Jurkat, Clone E6-1 (cell line): ENCODE data around the gene MYO3A.
"Not testable (repeated sequence)": the region's sequence is repeated elsewhere in the genome, so short reads cannot be mapped to it uniquely, and the experiment has no call there.

Source experiments
- DNase-seq: peaks from one replicate; pipeline ENCODE4 v3.0.0-alpha.2; 2011; ENCODE audit warnings: low read depth, low spot score
- H3K4me3 ChIP-seq: 2 replicates; pipeline ENCODE4 v1.5.1; 2011; ENCODE audit warnings: mild to moderate bottlenecking, low read length, control low read depth, moderate library complexity

MYO3A gene

DNA sequence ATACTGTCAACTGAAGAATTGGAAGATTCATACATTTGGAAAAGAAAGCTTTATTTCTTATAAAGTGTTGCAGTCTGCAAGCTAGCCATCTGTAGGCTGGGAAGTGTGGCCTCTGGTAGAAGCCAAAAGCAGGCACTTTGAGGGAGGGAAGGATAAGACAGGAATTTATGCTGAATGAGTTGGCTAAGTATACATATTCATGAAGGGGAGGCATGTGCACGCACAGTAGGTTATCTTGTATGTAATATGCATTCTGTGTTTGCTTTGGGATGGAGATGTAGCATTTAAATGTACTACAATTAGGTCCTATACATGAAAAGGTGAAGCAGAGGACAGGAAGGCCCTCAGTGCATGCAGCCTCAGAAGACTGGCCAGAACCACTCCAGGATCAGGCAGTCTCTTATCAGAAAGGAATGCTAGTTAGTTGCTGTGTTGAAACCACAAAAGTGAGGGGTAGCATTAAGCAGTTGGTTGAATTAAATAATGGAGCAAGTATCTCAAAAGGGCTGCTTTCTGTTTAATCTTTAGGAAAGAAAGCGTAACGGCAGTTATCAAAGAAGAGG lies 40.9 kb downstream of the MYO3A start:
- DNase-seq: no peak
- no peak overlapping the region for H3K4me3 ChIP-seq

DNA sequence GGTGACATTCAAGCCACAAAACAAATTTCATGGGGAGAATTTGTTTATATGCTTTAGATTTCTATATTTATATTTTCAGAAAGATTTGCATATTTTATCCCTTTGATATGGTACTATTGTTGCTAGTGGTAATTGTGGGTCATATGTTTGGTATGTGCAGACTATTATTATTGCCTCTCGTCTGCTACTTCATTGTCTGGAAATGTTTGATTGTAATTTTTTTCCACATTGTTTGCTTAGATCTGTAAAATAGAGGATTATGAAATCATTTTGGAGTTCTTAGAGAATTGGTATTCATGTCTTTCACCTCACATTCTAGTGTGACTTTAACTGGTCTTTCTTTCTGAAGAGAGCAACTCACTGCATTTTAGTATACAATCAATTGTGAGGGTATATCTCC lies 44.7 kb downstream of the MYO3A start:
- no peak overlapping the region for H3K4me3 ChIP-seq
- DNase-seq: no peak

DNA sequence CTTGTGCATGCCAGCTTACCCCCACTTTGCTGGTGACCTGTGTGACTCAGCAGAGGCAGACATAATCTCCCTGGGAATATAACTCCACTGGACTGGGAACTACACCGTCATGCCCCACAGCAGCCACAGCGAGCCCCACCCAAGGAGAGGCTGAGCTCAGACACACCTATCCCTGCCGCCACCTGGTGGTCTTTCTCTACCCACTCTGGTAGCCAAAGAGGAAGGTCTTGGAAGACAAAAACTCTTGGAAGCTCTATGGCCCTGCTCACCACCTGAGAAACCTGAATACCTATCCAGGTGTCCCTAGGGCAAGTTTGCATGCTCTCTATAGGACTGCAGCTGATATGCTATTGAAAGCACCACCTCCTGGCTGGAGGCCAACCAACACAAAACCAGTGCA lies 48.1 kb downstream of the MYO3A start:
- no peak for DNase-seq
- H3K4me3 ChIP-seq: no peak overlapping the region

DNA sequence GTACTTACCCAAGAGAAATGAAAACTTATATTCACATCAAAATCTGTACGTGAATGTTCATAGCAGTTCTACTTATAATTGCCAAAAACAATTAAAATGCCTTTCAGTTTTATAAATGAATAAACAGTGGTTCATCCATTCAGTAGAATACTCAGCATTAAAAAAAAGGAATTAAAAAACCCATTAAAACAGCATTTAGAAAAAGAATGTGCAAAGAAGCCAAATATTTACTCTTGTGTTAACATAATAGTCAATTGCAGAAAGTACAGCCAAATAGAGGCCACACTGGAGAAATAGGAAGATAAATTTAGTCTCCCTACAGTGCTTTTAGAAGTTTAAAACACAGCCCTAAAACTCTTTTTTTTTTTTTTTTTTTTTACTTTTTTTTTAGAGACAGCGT lies 54.6 kb downstream of the MYO3A start:
- no peak for DNase-seq

DNA sequence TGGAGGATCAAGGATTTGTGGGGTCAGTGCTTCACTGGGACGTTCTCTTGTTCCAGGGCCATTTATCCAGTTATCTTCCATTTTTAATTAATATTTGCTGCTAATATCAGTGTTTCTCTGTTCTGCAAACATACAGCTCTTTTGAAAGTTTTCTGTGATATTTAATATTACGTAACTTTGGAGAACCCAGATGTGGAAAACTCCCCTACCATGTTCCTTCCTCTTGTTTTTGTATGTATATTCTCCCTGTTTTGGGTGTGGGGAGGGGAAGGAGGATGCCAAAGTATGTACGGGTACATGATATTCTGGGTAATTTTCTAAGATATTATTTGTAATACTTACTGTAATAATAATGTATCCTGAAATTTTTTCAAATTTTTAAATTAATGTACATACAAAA lies 55.9 kb downstream of the MYO3A start:
- H3K4me3 ChIP-seq: no peak overlapping the region
- DNase-seq: no peak

More for the DNA sequence above, 54.6 kb downstream of the MYO3A start:
- H3K4me3 ChIP-seq: no peak overlapping the region

DNA sequence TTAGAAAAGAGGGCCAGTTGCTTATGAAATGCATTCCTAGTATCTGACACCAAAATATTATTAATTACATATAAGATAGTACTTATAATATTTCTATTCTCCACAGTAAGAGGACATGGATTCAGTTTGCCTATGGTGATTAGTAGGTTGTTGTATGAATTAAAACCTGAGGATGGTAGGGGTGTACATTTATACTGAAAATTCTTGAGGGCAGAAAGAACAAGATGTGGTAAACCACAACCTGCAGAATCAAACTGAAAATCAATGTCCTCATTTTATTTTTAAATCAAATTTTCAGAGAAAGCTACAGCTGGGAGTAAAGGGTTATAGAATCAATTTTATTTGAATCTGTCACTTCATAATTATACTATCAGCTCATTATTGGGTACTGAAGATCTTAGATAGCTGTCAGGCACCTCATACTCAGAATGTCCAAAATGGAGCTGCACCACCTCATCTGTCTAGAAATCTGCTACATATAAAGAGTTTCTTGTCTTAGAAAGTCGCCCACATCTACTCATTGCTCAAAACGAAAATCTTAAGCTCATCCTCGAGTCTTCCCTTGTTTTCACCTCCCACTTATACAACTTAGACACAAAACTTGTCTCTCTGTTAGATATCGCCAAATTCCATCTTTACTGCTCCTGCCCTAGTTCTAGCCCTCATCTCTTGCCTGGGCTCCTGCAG lies 65.4 kb downstream of the MYO3A start:
- no peak for DNase-seq
- H3K4me3 ChIP-seq: no peak overlapping the region

DNA sequence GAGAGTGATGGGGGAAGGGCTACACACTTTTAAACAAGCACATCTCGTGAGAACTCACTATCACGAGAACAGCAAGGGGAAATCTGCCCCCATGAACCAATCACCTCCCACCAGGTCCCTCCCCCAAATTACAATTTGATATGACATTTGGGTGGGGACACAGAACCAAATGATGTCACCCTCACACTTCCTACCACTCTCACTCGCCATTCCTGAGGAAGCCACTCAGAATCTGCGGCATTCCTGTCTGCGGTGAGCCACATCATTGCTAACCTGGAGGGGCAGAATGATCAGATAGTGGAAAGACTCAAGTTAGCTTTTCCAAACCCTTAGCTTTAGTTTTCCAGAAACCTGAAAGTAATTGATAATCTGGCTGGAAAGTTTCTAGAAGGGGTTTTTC lies 66.9 kb downstream of the MYO3A start:
- H3K4me3 ChIP-seq: no peak overlapping the region
- DNase-seq: no peak

DNA sequence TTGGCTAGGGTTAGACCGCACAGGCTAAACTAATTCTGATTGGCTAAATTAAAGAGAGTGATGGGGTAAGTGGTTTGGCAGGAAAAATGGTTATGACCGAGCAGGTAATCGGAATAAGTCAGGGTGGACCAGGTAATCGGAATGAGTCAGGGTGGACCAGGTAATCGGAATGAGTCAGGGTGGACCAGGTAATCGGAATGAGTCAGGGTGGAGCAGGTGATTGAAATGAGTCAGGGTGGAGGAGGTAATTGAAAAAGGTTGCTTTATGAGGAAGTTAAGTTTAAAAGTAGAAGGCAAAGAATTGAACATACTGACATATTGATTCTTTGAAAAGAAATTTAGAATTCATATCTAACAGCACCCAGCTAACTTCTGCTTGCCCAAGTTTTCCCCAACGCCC lies 68.4 kb downstream of the MYO3A start:
- DNase-seq, H3K4me3 ChIP-seq: not testable (repeated sequence)

DNA sequence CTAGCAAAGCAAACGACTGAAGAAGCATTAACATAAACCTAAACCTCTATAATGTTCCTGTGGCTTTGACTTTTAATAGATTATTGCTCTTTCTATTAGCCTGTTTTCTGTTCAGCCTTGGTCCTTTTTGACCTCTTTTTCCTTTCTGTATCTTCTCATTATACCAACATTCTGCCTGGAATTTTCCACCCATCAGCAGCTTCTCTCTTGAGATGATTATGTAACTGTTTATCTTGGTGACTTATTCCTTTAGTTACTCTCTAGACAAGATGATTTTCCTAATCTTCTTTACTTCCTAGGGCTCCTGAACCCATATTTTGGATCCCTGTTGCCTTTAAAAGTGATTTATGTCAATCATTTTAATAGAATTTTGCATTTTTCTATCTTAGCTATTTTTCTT lies 81.1 kb downstream of the MYO3A start:
- DNase-seq: no peak
- H3K4me3 ChIP-seq: no peak overlapping the region

DNA sequence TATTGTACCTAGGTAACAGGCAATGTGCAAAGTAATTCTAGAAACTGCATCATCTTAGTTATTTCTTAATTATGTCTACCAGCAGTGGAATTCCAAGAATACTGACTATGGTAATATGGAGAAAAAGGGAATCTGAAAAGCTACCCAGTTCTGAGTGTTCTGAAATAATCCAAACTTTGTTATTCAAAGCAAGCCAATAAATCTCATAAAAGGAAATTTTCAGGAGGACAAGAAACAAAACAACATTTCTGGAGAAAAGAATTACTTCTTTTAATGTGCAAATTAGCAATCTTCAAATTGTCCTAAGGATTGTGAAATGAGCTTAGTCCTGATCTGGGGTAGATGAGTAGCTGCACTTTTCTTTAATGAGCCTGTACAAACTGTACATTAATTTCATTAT lies 88.8 kb downstream of the MYO3A start:
- DNase-seq: no peak
- no peak overlapping the region for H3K4me3 ChIP-seq

DNA sequence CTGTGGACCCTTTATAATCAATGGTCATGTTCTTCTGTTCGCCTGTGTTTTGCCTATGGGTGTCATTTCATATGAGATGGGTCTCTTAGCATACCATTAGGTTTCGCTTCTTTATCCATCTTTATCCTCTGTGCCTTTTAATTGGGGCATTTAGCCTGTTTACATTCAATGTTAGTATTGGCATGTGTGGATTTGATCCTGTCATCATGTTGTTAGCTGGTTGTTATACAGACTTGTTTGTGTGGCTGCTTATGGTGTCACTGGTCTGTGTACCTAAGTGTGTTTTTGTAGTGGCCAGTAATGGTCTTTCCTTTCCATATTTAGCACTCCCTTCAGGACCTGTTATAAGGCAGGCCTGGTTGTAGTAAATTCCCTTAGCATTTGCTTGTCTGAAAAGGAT lies 90.3 kb downstream of the MYO3A start:
- H3K4me3 ChIP-seq: no peak overlapping the region
- DNase-seq: no peak

DNA sequence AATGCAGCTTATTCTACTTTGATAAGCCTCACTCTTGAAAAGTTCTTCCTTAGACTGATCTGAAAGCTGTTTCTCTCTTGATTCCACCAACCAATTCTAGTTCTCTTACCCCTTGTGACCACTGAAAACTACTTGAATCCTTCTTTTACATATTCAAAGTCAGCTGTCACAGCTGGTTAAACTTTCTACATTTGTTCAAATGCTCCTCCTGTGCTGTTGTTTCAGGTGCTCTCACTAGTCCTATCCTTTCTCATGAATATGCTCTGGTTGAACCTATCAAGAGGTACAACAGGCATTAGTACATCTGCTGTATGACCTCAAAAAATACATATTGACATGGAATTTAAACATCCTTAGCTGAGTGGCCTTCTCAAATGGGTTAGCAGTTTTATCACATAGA lies 91.5 kb downstream of the MYO3A start:
- DNase-seq: no peak
- H3K4me3 ChIP-seq: no peak overlapping the region

DNA sequence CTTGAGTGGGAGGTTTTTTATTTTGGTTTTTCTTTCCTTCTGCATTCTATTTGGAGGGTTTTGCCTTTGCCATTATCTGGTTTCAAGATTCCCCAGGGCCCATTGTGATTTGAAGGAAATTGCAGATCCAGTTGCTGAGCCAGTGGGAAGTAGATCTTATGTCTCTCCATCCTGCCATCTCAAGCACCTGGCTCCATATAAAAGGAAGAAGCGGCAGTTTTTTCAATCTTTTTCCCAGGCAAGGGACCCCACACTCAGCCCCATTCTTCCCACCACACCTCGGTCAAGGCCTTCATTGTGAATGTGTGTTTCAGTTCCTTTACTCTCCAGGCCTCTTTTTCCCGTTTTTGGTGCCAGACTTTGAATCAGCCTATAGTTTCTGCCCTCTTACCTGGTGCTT lies 95.8 kb downstream of the MYO3A start:
- DNase-seq: no peak
- H3K4me3 ChIP-seq: no peak overlapping the region

DNA sequence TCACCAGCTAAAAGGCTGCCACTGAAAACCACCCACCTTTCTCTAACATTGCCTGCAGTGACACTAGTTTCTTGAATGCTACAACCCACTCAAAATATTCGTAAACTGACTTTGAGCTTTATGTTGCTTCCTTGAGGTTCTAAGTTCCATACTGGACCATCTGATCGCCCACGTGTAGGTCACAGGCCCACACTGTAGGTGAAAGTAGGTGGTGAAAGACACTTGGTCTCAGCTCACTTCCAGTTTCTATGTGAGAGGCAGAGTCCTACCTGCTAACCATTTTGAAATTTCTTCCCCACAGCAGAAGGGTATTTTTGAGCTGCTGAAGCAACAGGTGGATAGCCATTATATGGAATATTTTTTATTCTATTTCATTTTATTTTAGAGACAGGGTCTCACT lies 97.3 kb downstream of the MYO3A start:
- no peak overlapping the region for H3K4me3 ChIP-seq
- no peak for DNase-seq

DNA sequence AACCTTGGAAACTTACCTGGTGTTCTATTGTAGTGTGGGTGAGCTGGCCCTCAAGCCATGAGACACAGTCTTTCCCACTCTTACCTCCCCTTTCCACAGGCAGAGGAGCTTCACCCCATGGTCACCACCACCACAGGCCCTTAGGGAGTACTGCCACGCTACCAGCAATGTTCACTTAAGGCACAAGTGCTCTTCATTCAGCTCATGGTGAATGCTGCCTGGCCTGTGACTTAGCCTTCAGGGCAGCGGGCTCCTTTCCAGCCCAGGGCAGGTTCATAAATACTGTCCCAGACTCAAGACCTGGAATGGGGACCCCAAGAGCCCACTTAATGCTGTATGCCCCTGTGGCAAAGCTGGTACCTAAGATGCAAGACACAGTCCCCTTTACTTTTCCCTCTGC lies 109.4 kb downstream of the MYO3A start:
- no peak overlapping the region for H3K4me3 ChIP-seq
- DNase-seq: no peak

DNA sequence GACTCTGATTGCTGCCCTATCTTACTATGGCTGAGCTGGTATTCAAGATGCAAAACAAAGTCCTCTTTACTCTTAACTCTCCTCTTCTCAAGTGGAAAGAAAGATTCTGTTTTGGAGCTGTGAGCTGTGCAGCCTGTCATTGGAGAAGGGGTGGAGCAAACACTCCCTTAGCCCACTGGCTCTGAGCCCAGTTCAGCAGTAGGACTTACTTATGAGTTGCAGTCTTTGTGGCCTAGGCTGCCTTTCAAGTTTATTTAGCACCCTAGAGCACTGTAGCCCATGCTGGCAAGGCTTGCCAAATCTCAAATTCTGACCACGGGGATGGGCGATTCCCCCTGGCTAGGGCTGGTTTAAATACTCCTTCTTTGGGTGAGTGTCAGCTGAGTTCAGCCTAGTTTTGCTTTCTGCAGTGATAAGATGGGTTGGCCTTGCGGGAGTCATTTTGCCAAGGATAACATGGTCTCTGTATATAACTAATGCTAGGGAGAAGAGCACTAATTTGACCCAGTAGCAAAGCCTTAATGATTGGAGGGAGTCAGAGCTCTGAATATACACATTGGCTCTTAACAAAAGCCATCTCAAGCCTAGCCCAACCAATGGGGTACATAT lies 110.2 kb downstream of the MYO3A start:
- DNase-seq: no peak
- no peak overlapping the region for H3K4me3 ChIP-seq

DNA sequence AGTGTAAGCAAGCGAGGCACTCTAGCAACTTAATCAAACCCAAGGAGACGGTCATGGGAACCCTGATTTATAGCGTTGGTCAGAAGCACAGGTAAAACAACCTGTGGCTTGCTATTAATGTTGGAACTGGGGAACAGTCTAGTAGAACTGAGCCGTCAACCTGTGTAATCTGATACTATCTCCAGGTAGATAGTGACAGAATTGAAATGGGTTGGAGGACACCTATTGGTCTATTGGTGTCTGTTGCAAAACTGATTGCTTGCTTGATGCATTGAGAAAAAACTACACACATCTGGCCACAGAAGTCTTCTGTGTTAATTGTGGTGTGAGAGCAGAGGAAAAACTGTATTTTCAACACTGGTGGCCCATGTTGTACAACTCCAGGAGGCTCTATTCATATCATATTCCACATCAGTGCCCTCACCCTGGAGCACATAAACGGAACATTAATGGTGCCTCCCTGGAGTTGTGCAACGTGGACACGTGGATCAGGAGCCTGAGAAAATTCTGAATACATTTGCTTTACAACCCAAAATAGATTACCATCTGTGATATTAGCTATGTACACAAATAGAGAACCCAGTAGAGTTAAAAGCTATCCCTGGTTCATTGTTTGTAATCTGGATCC lies 112.2 kb downstream of the MYO3A start:
- H3K4me3 ChIP-seq: no peak overlapping the region
- no peak for DNase-seq

DNA sequence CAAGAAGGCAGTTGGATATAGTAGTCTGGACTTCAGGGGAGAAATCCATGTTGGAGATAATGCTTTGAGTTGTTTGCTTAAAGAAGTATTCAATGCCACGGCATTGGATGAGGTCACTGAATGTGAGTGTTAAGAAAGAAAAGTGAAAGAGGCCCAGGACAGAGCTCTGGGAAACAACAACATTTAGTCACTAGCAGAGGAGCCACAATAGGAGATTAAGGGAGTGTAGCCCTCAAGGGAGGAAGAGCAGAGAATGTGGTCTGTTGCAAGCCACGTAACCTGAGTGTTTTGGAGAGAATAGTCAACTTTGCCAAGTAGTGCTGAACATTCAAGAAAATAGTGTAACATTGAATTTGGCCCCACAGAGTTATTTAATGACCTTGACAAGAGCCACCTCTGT lies 114.7 kb downstream of the MYO3A start:
- no peak overlapping the region for H3K4me3 ChIP-seq
- DNase-seq: no peak

DNA sequence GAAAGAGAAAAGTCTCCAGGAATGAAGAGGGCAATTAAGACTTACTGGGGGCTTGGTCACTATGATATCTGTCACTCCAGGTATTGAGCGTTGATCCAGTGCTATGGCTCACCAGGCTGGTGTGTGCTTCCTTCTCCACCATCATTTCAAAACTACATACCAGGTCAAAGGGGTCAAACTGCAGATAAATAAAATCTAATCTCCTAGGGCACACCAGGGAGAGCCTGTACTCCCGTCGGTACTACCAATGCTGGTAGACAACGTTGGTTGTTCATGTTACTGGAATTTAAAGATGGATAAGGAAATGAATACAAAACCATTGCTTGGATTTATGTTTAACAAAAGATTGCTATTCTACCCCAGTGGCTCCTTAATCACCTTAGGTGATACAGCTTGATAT lies 118.3 kb downstream of the MYO3A start:
- no peak overlapping the region for H3K4me3 ChIP-seq
- DNase-seq: no peak

DNA sequence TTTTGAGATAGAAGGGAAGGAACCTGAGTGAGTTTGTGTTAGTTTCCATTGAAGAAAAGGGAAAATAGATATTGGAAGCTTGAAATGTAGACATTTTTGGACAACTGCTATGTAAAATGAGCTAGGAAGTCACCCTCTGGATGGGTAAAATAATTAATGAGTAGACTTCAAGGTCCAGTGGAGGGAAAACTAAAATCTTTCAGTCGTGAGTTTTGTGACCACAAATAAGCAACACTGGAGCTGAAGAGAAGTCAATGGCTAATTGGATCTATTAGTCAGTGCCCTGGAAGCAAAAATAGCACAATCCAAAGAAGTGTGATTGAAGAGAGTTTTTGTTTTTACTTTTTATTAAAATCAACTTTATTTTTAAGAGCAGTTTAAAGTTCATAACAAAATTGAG lies 123.4 kb downstream of the MYO3A start:
- no peak for DNase-seq
- H3K4me3 ChIP-seq: no peak overlapping the region

DNA sequence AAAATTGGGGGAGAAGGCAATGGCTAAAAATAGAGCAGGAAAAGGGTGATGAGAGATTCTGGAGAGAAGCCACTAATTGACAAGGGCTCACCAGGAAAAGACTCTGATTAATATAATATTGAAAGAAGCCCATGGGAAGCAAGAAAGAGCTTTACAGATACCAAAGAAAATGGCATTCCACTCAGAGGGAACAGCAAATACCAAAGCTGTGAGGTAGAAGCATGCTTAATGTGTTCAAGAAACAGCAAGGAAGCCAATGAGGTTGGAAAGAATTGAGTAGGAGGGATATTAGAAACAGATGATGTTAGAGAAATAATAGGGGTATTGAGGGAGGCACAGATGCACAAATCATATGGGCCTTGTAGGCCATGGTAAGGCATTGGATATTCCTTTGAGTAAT lies 130.1 kb downstream of the MYO3A start:
- no peak overlapping the region for H3K4me3 ChIP-seq
- DNase-seq: no peak
